IPS DF 6.9 (cell line): ENCODE results near the gene SPECC1.

Source experiments
- DNase-seq: peaks from one replicate; pipeline ENCODE4 v3.0.0-alpha.2; 2013; ENCODE audit warnings: low read depth, low spot score
- H3K27ac ChIP-seq: one replicate; pipeline ENCODE4 v1.5.1; 2013; ENCODE audit warnings: low read length, control low read depth
- H3K27me3 ChIP-seq: 2 replicates; pipeline ENCODE4 v1.6.1; 2013; ENCODE audit warnings: mild to moderate bottlenecking, low read length; ENCODE audit not compliant: control insufficient read depth, insufficient read depth
- H3K36me3 ChIP-seq: 2 replicates; pipeline ENCODE4 v1.6.1; 2013; ENCODE audit warnings: low read length; ENCODE audit not compliant: control insufficient read depth, insufficient read depth
- H3K4me1 ChIP-seq: 2 replicates; pipeline ENCODE4 v1.6.1; 2013; ENCODE audit warnings: low read length; ENCODE audit not compliant: control insufficient read depth, insufficient read depth
- H3K4me3 ChIP-seq: 2 replicates; pipeline ENCODE4 v1.5.1; 2013; ENCODE audit warnings: mild to moderate bottlenecking, low read length
- H3K9me3 ChIP-seq: 2 replicates; pipeline ENCODE4 v1.6.1; 2013; ENCODE audit warnings: low read length, inconsistent platforms; ENCODE audit not compliant: control insufficient read depth, insufficient read depth
- WGBS: extraction: QIAGEN DNeasy Blood & Tissue Kit; methylation state at CpG from one replicate; pipeline ENCODE4 v1.1.7; 2013; ENCODE audit warnings: mixed read lengths, missing lambda C conversion rate; ENCODE audit not compliant: insufficient read length, insufficient coverage; 5-methylcytosine and 5-hydroxymethylcytosine counted together

SPECC1 gene

GRCh38 chr17:20282526-20283308 is 273.6 kb downstream of the SPECC1 start:
- no peak for DNase-seq
- no peaks in the 10 kb centered on the region for H3K9me3 ChIP-seq

DNA sequence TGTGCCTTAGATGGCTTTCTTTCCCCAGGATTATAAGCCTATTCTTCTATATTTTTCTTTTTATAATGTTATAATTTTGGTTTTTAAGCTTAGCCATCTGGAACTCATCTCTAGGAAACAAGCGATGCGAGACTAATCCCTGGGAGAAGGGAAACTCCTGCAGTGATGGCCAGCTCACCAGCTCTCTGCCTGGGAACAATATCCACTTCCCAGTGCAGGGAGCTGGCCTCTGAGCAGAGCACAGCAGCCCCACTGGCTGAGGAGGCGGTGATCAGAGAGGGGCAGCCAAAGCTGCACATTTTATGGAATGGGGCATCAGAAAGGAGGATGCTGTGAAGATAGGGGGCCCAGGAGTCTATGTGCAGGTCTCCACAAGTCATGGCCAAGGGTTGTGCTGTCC is 274.9 kb downstream of the SPECC1 start:
- no peak for DNase-seq
- Histone ChIP-seq H3K27me3 (no peaks in the 10 kb centered on the region), H3K4me1 (no peaks in the 10 kb centered on the region), H3K36me3 (0 out of 2 replicates have a peak, but pooled peaks cover 2% of the 10 kb centered on the region), H3K4me3 (no peak overlapping the region), H3K27ac (no peak overlapping the region), H3K9me3 (no peaks in the 10 kb centered on the region)
- WGBS, result no CpG with 5 or more reads among the region's 3 CpGs

More at GRCh38 chr17:20282526-20283308, 273.6 kb downstream of the SPECC1 start:
- no CpG with 5 or more reads among the region's 9 CpGs for WGBS
- H3K36me3 ChIP-seq, result 0 out of 2 replicates have a peak, but pooled peaks cover 2% of the 10 kb centered on the region
- H3K27me3 ChIP-seq, result no peaks in the 10 kb centered on the region
- no peaks in the 10 kb centered on the region for H3K4me1 ChIP-seq
- no peak overlapping the region for H3K4me3 ChIP-seq
- H3K27ac ChIP-seq, result no peak overlapping the region

GRCh38 chr17:20284570-20285295 is 275.6 kb downstream of the SPECC1 start:
- Histone ChIP-seq H3K36me3 (0 out of 2 replicates have a peak, but pooled peaks cover 2% of the 10 kb centered on the region), H3K9me3 (no peaks in the 10 kb centered on the region), H3K4me3 (no peak overlapping the region), H3K27me3 (no peaks in the 10 kb centered on the region), H3K27ac (no peak overlapping the region), H3K4me1 (no peaks in the 10 kb centered on the region)
- WGBS, result no CpG with 5 or more reads among the region's 6 CpGs
- DNase-seq, result no peak

GRCh38 chr17:20289984-20290383 is 280.8 kb downstream of the SPECC1 start:
- no peak for DNase-seq
- Histone ChIP-seq H3K27me3 (no peaks in the 10 kb centered on the region), H3K4me3 (no peak overlapping the region), H3K9me3 (no peaks in the 10 kb centered on the region), H3K4me1 (no peaks in the 10 kb centered on the region), H3K27ac (no peak overlapping the region), H3K36me3 (0 out of 2 replicates have a peak, but pooled peaks cover 2% of the 10 kb centered on the region)
- WGBS, result no CpG with 5 or more reads among the region's 3 CpGs

DNA sequence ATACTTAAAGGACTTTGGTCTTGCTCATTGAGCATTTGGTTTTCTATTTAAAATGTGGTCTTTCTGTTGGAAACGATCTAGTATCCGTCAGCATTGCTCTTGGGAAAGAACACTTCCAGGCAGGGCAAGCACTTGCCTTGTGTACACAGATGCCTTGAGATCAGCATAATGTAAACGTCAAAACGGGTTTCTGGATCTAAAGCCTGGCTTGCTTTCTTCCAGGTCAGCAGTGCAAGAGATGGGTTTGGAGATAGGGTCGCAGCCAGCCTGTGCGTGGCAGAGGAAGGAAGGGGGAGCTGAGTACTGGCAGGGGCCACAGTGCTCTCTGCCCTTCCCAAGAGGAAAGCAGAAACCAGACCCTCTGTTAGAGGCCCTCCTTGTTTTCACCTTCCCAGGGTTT is 282.7 kb downstream of the SPECC1 start:
- H3K27me3 ChIP-seq, result no peaks in the 10 kb centered on the region
- H3K36me3 ChIP-seq, result no peaks in the 10 kb centered on the region
- H3K4me3 ChIP-seq, result no peak overlapping the region
- H3K4me1 ChIP-seq, result no peaks in the 10 kb centered on the region
- no peaks in the 10 kb centered on the region for H3K9me3 ChIP-seq
- WGBS, result no CpG with 5 or more reads among the region's 6 CpGs
- no peak for DNase-seq
- H3K27ac ChIP-seq, result no peak overlapping the region

- H3K4me1 ChIP-seq, result no peaks in the 10 kb centered on the region
- no peak overlapping the region for H3K4me3 ChIP-seq
- H3K27ac ChIP-seq, result no peak overlapping the region
- no peaks in the 10 kb centered on the region for H3K36me3 ChIP-seq
- no peak for DNase-seq
- H3K9me3 ChIP-seq, result no peaks in the 10 kb centered on the region
- WGBS, result no CpG with 5 or more reads among the region's 2 CpGs
- H3K27me3 ChIP-seq, result no peaks in the 10 kb centered on the region
Observed at GRCh38 chr17:20293501-20293900, 284.3 kb downstream of the SPECC1 start.

DNA sequence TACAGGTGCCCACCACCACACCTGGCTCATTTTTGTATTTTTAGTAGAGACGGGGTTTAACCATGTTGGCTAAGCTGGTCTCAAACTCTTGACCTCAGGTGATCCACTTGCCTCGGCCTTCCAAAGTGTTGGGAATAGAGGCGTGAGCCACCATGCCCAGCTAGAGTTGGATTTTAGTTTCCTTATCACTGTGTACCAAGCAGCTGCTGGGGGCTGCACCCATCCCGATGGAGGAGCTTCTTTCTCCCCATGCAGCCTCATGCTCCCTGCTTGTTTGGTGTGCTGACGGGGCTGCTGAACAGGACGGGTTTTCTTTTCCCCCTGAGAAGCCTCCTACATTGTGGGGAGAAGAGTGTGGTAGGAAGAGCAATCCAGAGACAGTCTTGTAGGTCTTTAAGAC is 285.0 kb downstream of the SPECC1 start:
- no peaks in the 10 kb centered on the region for H3K9me3 ChIP-seq
- WGBS, result no CpG with 5 or more reads among the region's 6 CpGs
- no peaks in the 10 kb centered on the region for H3K4me1 ChIP-seq
- no peaks in the 10 kb centered on the region for H3K27me3 ChIP-seq
- no peaks in the 10 kb centered on the region for H3K36me3 ChIP-seq
- no peak overlapping the region for H3K27ac ChIP-seq
- DNase-seq, result no peak
- no peak overlapping the region for H3K4me3 ChIP-seq

DNA sequence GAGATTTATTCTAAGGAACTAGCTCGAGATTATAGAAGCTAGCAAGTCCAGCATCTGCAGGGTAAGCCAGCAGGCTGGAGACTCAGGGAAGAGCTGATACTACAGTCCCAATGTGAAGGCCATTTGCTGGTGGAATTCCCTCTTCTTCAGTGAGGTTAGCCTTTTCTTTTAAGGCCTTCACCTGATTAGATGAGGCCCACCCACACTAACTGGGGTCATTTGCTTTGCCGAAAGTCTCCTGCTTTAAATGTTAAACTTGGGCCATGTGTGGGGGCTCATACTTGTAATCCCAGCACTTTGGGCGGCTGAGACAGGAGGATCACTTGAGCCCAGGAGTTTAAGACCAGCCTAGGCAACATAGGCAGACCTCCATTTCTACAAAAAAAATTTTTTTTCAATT is 289.9 kb downstream of the SPECC1 start:
- no peaks in the 10 kb centered on the region for H3K36me3 ChIP-seq
- H3K4me1 ChIP-seq, result no peaks in the 10 kb centered on the region
- H3K27me3 ChIP-seq, result no peaks in the 10 kb centered on the region
- DNase-seq, result no peak
- no peak overlapping the region for H3K27ac ChIP-seq
- no peaks in the 10 kb centered on the region for H3K9me3 ChIP-seq
- H3K4me3 ChIP-seq, result no peak overlapping the region
- no CpG with 5 or more reads among the region's 3 CpGs for WGBS

- Histone ChIP-seq H3K27ac (no peak overlapping the region), H3K36me3 (no peaks in the 10 kb centered on the region), H3K27me3 (no peaks in the 10 kb centered on the region), H3K9me3 (no peaks in the 10 kb centered on the region), H3K4me3 (no peak overlapping the region), H3K4me1 (no peaks in the 10 kb centered on the region)
- no CpG with 5 or more reads among the region's 9 CpGs for WGBS
- DNase-seq, result no peak
Observed at GRCh38 chr17:20300436-20300934, 291.3 kb downstream of the SPECC1 start.

DNA sequence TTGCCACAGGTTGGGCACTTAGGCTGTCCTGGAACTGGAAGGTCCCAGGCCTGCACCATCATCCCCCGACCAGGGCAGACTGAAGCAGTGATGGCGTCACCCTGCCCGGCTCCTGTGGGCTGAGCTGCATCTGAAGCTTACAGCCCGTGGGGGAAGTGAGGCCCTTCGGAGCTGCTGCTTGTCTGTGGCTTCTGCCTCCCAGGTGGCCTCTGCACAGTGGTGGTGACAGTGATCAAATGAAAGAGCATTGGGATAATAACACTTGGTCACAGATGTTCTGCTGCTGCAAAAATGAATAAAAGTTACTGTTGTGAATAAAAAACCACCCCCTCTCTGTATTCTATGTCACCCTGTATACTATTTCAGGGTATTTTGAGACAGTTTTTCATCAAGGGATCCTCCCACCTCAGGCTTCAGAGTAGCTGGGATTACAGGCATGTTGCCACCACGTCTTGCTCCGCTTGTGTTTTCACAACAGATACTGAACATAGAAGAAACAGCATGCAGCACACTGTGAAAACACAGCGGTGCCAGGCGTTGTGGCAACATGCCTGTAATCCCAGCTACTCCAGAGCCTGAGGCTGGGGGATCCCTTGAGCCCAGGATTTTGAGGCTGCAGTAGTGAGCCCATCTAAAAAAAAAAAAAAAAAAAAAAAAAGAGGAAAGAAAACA is 293.2 kb downstream of the SPECC1 start:
- no peaks in the 10 kb centered on the region for H3K36me3 ChIP-seq
- no peak overlapping the region for H3K4me3 ChIP-seq
- no peak overlapping the region for H3K27ac ChIP-seq
- peaks cover 2% of the 10 kb centered on the region; the same call in 1 of the 2 replicates for H3K9me3 ChIP-seq
- no peak for DNase-seq
- H3K27me3 ChIP-seq, result no peaks in the 10 kb centered on the region
- no CpG with 5 or more reads among the region's 9 CpGs for WGBS
- no peaks in the 10 kb centered on the region for H3K4me1 ChIP-seq
